IPS-18a (cell line): ENCODE data around the gene HHAT.
A peak's percentile ranks its signal among the peaks of the same experiment; 100 is the strongest.

Experiments
- H3K27ac ChIP-seq: one replicate; pipeline ENCODE4 v1.5.1; 2013; ENCODE audit warnings: low read length
- H3K27me3 ChIP-seq: one replicate; pipeline ENCODE4 v1.6.1; 2013; ENCODE audit warnings: mild to moderate bottlenecking, low read length; ENCODE audit not compliant: control insufficient read depth, insufficient read depth
- H3K36me3 ChIP-seq: one replicate; pipeline ENCODE4 v1.6.1; 2013; ENCODE audit warnings: low read depth, low read length; ENCODE audit not compliant: control insufficient read depth
- H3K4me1 ChIP-seq: one replicate; pipeline ENCODE4 v1.6.1; 2013; ENCODE audit warnings: low read depth, low read length; ENCODE audit not compliant: control insufficient read depth
- H3K4me3 ChIP-seq: one replicate; pipeline ENCODE4 v1.5.1; 2013; ENCODE audit warnings: low read length
- H3K9ac ChIP-seq: one replicate; pipeline ENCODE4 v1.6.1; 2013; ENCODE audit warnings: mild to moderate bottlenecking, low read length, moderate library complexity
- H3K9me3 ChIP-seq: one replicate; pipeline ENCODE4 v1.6.1; 2013; ENCODE audit warnings: low read depth, low read length; ENCODE audit not compliant: control insufficient read depth

The HHAT gene

DNA sequence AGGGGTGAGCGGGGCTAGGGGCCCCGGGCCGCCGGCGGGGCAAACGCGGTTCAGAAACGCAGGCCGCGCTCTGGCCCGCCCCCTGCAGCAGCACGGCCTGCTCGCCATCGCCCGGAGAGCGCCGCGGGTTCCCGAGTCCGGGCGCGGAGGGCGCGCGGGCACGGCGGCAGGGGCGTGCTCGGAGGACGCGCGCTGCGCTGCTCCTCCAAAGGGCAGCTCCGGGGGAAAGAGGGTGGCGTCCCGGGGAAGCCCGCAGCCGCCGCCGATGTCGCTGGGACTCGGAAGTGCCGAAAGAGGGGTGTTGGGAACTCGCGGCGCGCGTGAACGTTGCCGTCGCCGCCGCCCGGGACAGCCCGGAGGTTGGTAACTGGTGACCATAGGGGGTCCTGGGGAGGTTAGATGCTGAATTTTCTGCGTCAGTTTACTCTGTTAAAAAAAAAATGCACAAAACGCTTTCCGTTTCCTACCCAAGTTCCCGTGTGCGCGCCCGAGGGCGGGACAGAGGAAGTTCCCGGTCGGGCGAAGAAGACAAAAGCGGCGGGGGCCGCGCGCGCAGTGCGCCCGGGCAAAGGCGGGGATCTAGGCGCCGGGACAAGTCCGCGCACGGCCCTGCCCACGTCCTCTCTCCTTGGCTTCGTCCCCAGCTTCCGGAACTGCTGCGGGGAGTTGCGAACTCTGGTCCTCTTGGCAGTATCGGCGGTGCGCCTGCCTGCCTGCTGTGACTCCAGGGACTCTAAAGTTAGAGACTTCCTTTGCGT is at the start of gene HHAT:
Gene HHAT (plus strand): TSS at position 157 of the 758 bp plus-strand sequence. CDS start 20,074 bp downstream, outside the sequence.
- Histone ChIP-seq H3K27me3 (peaks cover 72% of the 10 kb centered on the region), H3K4me1 (peaks cover 7% of the 10 kb centered on the region), H3K9me3 (no peaks in the 10 kb centered on the region), H3K36me3 (no peaks in the 10 kb centered on the region), H3K9ac (peak within 1 kb of the TSS; percentile 66), H3K27ac (no peak within 1 kb of the TSS), H3K4me3 (peak within 1 kb of the TSS; percentile 81)

DNA sequence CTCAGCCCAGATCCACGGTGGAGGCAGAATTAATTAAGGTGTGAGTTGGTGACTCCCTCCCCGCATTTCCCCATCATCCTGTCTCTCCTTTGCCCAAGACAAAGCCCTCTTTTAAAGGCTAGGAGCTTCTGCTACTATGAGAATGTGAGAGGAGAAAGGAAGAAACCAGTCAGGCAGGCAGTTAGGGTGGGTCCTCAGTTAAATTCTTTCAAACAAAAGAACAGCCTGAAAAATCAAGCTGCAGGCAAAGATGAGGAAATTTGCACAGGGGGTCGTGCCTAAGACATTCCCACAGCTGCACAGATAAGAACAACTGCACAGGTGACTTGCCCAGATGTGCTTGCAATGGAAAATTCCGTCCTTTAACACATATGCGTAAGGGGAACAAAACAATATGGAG is 48.5 kb upstream of the HHAT start:
- Histone ChIP-seq H3K27me3 (no peaks in the 10 kb centered on the region), H3K27ac (no peak overlapping the region), H3K36me3 (no peaks in the 10 kb centered on the region), H3K9ac (no peak overlapping the region), H3K4me1 (no peaks in the 10 kb centered on the region), H3K4me3 (no peak overlapping the region), H3K9me3 (peaks cover 3% of the 10 kb centered on the region)

DNA sequence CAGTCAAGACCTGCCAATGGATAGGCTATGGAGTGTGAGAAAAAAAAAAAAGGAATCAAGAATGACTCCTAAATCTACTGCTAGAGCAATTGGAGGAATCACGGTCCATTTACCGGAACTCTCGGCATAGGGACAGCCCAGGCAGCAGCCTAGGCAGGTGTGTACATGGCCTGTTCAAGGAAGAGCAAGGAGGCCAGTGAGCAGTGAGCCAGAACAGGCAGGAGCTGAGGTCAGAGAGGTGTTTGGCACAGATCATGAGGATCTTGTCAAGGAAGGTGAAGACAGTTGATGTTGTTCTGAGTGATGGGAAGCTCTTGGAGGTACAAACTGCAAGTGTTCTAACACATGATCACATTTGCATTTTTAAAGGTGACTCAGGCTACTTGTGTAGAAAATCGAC is 40.6 kb upstream of the HHAT start:
- no peaks in the 10 kb centered on the region for H3K9me3 ChIP-seq
- H3K36me3 ChIP-seq, result no peaks in the 10 kb centered on the region

DNA sequence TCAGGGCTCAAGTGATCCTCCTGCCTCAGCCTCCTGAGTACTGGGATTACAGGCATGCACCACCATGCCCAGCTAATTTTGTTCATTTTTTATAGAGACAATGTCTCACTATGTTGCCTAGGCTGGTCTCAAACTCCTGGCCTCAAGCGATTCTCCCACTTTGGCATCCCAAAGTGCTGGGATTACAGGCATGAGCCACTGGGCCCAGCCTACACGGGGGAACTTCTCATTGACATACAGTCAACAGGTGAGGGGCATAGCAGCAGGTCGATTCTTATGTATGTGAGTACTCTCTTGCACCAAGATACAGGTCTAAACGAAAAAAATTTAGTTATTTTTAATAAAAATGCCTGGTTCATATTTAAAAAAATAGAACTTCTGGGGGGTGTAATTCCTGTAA is 39.5 kb upstream of the HHAT start:
- Histone ChIP-seq H3K4me3 (no peak overlapping the region), H3K9me3 (no peaks in the 10 kb centered on the region), H3K27ac (no peak overlapping the region), H3K4me1 (peaks cover 7% of the 10 kb centered on the region), H3K9ac (no peak overlapping the region), H3K36me3 (no peaks in the 10 kb centered on the region), H3K27me3 (peaks cover 38% of the 10 kb centered on the region)

More for the DNA sequence above, 40.6 kb upstream of the HHAT start:
- Histone ChIP-seq H3K4me1 (peaks cover 5% of the 10 kb centered on the region), H3K9ac (no peak overlapping the region), H3K27me3 (peaks cover 30% of the 10 kb centered on the region), H3K27ac (no peak overlapping the region), H3K4me3 (no peak overlapping the region)

DNA sequence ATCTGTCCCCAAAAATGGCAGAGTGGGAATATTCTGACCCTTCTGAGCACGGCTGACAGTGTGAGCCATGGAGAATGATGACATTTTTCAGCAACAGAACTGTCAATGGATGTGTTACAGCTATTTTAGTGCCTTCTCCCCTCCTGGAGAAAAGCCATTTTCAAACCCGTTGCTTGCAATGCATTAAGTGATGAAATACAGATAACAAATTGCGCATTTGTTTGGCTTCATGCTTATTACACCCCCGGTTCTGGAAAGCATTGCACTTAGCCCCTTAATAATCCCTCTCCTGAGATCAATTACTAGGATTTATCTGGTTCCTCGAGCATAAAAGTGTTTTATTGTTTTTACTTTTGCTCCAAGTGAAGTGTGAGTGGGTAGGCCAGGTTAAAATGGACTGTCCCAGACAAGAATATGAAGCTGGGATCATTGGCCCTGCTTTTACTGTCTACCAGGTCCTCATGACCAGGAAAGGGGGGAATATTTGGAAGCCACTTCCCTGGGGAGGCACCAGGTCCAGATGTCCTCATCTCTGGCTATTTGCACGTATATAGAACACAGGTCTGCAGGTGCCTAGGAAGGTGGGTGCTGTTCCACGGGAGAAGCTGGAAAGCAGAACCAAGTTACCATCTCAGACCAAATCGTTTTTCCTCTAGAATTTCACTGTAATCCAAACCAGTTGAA is 37.5 kb upstream of the HHAT start:
- Histone ChIP-seq H3K4me3 (no peak overlapping the region), H3K27ac (no peak overlapping the region), H3K9ac (no peak overlapping the region)

DNA sequence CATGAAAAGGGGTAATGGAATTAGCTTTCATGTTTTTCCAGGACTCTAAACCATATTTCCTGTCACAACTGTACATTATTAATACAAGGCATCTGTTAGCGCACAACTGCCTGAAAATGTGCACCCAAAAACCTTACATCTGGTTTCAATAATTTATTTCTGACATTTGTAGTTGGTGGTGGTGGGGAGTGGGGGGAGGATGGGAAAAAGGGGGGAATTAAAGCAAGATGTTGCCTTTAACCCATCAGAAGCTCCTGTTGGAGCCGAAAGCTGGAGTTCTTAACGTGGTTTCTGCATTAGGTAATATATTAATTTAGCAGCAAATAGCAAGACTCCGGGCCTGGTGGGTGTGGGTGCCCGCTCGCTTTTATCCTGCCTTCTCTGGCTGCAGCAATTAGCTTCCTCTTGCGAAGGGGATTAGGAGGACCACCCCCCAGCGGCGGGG is 36.9 kb upstream of the HHAT start:
- Histone ChIP-seq H3K4me1 (peaks cover 16% of the 10 kb centered on the region), H3K36me3 (no peaks in the 10 kb centered on the region), H3K27ac (no peak overlapping the region), H3K9ac (peak overlapping the region; percentile 59), H3K27me3 (peaks cover 42% of the 10 kb centered on the region), H3K4me3 (peak overlapping the region; percentile 59), H3K9me3 (no peaks in the 10 kb centered on the region)

More for the DNA sequence above, 37.5 kb upstream of the HHAT start:
- Histone ChIP-seq H3K36me3 (no peaks in the 10 kb centered on the region), H3K27me3 (peaks cover 42% of the 10 kb centered on the region), H3K9me3 (no peaks in the 10 kb centered on the region), H3K4me1 (peaks cover 16% of the 10 kb centered on the region)

DNA sequence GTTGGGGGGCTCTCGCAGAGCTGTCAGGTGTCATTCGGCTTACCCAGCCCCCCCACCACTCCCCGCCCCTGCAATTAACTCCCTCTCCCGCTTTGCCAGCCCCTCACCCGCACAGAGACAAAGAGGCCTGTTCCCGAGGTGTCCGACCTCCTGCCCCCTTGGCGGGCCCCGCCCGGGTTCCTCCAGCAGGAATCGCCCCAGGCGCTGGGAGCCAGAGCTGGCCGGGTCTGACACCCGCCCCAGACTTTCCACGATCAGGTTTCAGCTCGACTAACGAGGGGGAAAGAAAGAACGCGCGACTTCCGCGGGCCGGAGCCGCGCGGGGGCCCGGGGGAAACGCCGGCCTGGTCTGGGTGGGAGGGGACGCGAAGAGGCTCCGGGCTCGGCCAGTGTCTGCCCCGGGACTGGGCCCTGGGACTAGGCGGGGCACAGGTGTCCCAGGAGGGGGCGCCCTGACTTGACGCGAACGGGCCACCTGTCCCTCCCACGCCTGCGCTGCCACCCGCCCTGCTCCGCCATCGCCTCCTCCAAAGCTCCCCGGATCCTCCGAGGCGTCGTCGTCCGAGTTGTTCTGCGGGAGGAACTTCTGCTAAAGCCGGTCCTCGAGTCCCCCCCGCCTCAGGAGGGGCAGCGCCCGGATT is 36.4 kb upstream of the HHAT start:
- no peak overlapping the region for H3K27ac ChIP-seq
- peak overlapping the region; percentile 59 for H3K4me3 ChIP-seq
- H3K27me3 ChIP-seq, result peaks cover 42% of the 10 kb centered on the region
- H3K36me3 ChIP-seq, result no peaks in the 10 kb centered on the region
- H3K4me1 ChIP-seq, result peaks cover 16% of the 10 kb centered on the region
- peak overlapping the region; percentile 59 for H3K9ac ChIP-seq
- H3K9me3 ChIP-seq, result no peaks in the 10 kb centered on the region

DNA sequence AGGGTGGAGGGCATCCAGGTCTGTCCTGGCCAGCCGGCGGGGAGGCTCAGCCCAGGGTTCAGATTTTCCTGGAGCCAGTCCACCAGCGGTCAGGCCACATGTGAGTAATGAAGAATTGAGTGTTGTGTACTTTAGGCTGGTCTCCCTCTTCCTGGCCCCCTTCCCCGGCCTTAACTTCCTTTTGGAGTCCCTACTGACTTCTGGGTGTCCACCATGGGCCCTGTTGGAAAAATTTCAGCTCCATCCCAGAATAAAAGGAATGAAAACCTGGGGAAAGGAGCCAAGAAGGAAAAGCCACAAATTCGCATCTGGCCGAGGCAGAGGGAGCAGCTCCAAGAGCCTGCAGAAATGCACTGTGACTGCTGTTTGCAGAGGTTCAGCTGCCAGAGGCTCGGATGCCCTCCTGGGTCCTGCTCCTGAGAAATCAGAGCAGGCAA is 35.5 kb upstream of the HHAT start:
- H3K9ac ChIP-seq, result peak overlapping the region; percentile 59
- peak overlapping the region; percentile 59 for H3K4me3 ChIP-seq
- H3K4me1 ChIP-seq, result peaks cover 16% of the 10 kb centered on the region
- H3K27me3 ChIP-seq, result peaks cover 42% of the 10 kb centered on the region
- no peaks in the 10 kb centered on the region for H3K9me3 ChIP-seq
- H3K27ac ChIP-seq, result no peak overlapping the region
- no peaks in the 10 kb centered on the region for H3K36me3 ChIP-seq

DNA sequence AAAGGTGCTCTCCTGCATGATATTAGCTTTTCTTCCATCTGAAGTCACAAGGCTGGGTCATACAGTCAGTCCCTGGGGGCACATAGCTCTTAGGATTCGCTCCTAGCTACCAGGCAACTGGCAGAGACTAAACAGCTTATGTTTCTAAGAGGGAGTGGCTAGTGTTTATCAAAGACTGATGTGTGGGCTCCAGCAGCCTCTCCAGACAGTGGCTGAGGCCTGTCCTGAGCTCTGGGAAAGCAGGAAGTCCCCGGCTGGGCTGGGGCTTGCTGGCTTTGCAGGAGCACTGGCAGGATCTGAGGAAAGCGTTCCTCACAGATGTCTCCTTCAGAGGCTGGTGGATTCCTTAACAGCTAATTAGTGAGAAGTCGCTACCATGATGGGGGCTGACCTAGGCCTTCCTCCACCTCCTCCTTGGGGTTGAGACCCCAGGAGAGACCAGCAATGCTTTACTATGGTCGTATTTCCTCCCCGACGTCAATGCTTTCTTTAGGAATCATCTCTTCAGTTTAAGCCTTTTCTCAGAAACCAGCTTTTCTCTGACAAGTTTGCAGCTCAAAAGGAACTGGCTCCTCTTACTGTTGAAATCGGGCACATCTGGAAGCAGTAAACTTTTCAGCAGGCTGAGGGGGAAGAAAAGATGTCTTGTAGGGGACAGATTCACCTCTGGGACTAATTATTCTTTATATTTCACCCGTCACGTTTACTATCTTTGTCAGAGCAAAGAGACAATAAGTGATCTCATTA is 33.5 kb upstream of the HHAT start:
- H3K9ac ChIP-seq, result no peak overlapping the region

DNA sequence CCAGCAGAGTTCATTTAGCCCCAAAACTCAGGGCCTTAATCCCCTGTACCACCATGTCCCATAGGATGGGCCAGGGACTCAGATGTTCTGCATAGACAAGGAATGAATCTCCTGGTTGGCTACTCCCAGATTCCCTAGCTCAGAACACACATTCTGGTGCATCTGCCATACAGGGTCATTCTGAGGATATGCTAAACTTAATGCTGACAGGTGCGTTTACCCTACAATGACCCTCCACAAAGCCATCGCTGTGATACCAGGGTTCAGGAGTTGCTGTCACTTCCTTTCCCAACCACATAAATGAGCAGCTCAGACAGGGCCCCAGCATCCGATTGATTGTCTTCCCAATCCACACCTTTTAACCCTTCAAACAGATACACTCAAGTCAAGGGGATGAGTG is 32.0 kb upstream of the HHAT start:
- Histone ChIP-seq H3K36me3 (no peaks in the 10 kb centered on the region), H3K27me3 (peaks cover 22% of the 10 kb centered on the region), H3K4me1 (peaks cover 24% of the 10 kb centered on the region), H3K9ac (no peak overlapping the region), H3K27ac (no peak overlapping the region), H3K4me3 (no peak overlapping the region), H3K9me3 (no peaks in the 10 kb centered on the region)

More for the DNA sequence above, 33.5 kb upstream of the HHAT start:
- Histone ChIP-seq H3K4me3 (no peak overlapping the region), H3K4me1 (peaks cover 24% of the 10 kb centered on the region), H3K27me3 (peaks cover 37% of the 10 kb centered on the region), H3K27ac (no peak overlapping the region), H3K36me3 (no peaks in the 10 kb centered on the region), H3K9me3 (no peaks in the 10 kb centered on the region)

DNA sequence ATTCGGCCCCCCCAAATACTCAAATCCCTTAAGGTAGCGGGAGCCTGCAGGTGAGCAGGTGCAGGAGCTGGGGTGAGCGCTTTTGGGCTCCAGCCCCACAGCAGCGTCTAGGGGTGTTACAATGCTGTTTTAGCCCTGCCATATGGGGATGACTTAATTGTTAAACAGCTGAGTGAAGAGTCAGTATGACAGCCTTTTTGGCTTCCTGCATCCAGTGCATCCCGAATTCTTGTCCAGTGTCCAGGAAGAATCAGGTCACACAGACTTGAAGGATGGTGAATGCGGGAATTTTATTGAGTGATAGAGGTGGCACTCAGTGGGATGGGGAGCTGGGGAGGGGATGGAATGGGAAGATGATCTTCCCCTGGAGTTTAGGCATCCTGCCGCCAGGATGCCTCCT is 30.4 kb upstream of the HHAT start:
- no peaks in the 10 kb centered on the region for H3K9me3 ChIP-seq
- no peak overlapping the region for H3K27ac ChIP-seq
- no peak overlapping the region for H3K4me3 ChIP-seq
- peaks cover 17% of the 10 kb centered on the region for H3K4me1 ChIP-seq
- no peak overlapping the region for H3K9ac ChIP-seq
- H3K36me3 ChIP-seq, result no peaks in the 10 kb centered on the region
- peaks cover 10% of the 10 kb centered on the region for H3K27me3 ChIP-seq
